Loucy (cell line): ENCODE measurements around the gene PLEK.

ENCODE experiments used
- H2AFZ ChIP-seq: fragments of 200-600 bp; sonication (generic); 2 replicates; pipeline ENCODE4 v1.6.0; 2016; ENCODE audit warnings: antibody characterized with exemption, mild to moderate bottlenecking, low read length, moderate library complexity
- H3F3A ChIP-seq: fragments of 200-600 bp; 2 replicates; pipeline ENCODE4 v1.6.0; 2016; ENCODE audit warnings: antibody characterized with exemption, low read depth, mild to moderate bottlenecking
- H3K27me3 ChIP-seq: fragments of 200-600 bp; sonication (generic); 2 replicates; pipeline ENCODE4 v1.6.1; 2014; ENCODE audit warnings: low read length, mild to moderate bottlenecking; ENCODE audit not compliant: insufficient read depth, poor library complexity, severe bottlenecking
- H3K36me3 ChIP-seq: fragments of 200-600 bp; sonication (generic); 2 replicates; pipeline ENCODE4 v1.6.1; 2016; ENCODE audit warnings: low read length; ENCODE audit not compliant: insufficient read depth
- H3K4me1 ChIP-seq: fragments of 200-600 bp; sonication (generic); 2 replicates; pipeline ENCODE4 v1.5.1; 2014; ENCODE audit warnings: low read length, mild to moderate bottlenecking; ENCODE audit not compliant: insufficient read depth, poor library complexity, severe bottlenecking
- H3K4me2 ChIP-seq: fragments of 200-600 bp; sonication (generic); 2 replicates; pipeline ENCODE4 v1.6.0; 2014; ENCODE audit warnings: antibody characterized with exemption, low read length, low read depth, mild to moderate bottlenecking; ENCODE audit not compliant: poor library complexity, severe bottlenecking
- H3K4me3 ChIP-seq: fragments of 200-600 bp; sonication (generic); 2 replicates; pipeline ENCODE4 v1.5.1; 2014; ENCODE audit warnings: low read length, mild to moderate bottlenecking, mixed read lengths; ENCODE audit not compliant: poor library complexity, severe bottlenecking
- H3K79me2 ChIP-seq: fragments of 200-600 bp; sonication (generic); 2 replicates; pipeline ENCODE4 v1.6.1; 2014; ENCODE audit warnings: low read length; ENCODE audit not compliant: insufficient read depth
- H3K9ac ChIP-seq: fragments of 200-600 bp; sonication (generic); 2 replicates; pipeline ENCODE4 v1.6.0; 2014; ENCODE audit warnings: mild to moderate bottlenecking, low read depth, low read length, moderate library complexity; ENCODE audit not compliant: poor library complexity, severe bottlenecking
- H3K9me2 ChIP-seq: fragments of 200-600 bp; sonication (generic); replicated peaks from 2 replicates; pipeline ENCODE4 v1.6.1; 2016; ENCODE audit warnings: low read depth, low read length, mixed read lengths
- H3K9me3 ChIP-seq: fragments of 200-600 bp; sonication (generic); 2 replicates; pipeline ENCODE4 v1.6.1; 2014; ENCODE audit warnings: mild to moderate bottlenecking, antibody characterized with exemption, low read length, low read depth; ENCODE audit not compliant: insufficient read depth
- H4K20me1 ChIP-seq: fragments of 200-600 bp; sonication (generic); 2 replicates; pipeline ENCODE4 v1.6.0; 2014; ENCODE audit warnings: antibody characterized with exemption, low read length, mild to moderate bottlenecking; ENCODE audit not compliant: insufficient read depth, poor library complexity, severe bottlenecking
- CTCF ChIP-seq: fragments of 200-600 bp; sonication (generic); conservative IDR thresholded peaks from 2 replicates; pipeline ENCODE4 v1.5.1; 2014; ENCODE audit warnings: mild to moderate bottlenecking, antibody characterized with exemption, low read length
- EZH2phosphoT487 ChIP-seq: fragments of 200-600 bp; IDR thresholded peaks from 2 replicates; pipeline ENCODE4 v1.6.1; 2018; ENCODE audit warnings: antibody characterized with exemption, mild to moderate bottlenecking, moderate library complexity, borderline replicate concordance

PLEK gene

DNA sequence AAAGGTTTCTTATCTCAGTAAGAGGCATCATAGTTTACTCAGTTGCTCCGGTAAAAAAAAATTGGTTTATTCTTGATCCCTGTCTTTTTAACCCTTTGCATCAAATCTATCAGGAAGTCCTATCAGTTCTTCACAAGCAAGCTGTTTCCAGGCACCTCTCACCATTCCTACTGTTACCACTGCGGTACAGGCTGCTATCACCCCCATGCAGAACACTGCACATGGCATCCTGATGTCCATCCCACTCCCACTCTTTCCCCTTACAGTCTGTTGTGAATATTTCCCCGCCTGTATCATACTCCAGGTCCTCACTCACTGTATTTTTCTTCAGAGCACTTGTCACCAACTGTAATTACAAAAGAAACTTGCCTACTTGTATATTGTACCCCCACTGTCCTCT is 40.0 kb upstream of the PLEK start:
- TF ChIP-seq EZH2phosphoT487 (no peak), CTCF (no peak)
- no peaks in the 10 kb centered on the region for H3K79me2 ChIP-seq
- no peaks in the 10 kb centered on the region for H4K20me1 ChIP-seq
- no peaks in the 10 kb centered on the region for H3K9me2 ChIP-seq
- no peak overlapping the region for H3K4me2 ChIP-seq
- H3K9me3 ChIP-seq: no peaks in the 10 kb centered on the region
- H2AFZ ChIP-seq: no peak overlapping the region
- H3K27me3 ChIP-seq: no peaks in the 10 kb centered on the region
- H3K4me3 ChIP-seq: no peak overlapping the region
- H3K4me1 ChIP-seq: no peaks in the 10 kb centered on the region
- no peaks in the 10 kb centered on the region for H3F3A ChIP-seq
- H3K9ac ChIP-seq: no peak overlapping the region
- H3K36me3 ChIP-seq: no peaks in the 10 kb centered on the region

GRCh38 chr2:68328901-68329300 is 36.2 kb upstream of the PLEK start:
- Histone ChIP-seq H3K4me1 (no peaks in the 10 kb centered on the region), H3K79me2 (no peaks in the 10 kb centered on the region), H3K36me3 (no peaks in the 10 kb centered on the region), H3K9ac (no peak overlapping the region), H3K9me2 (no peaks in the 10 kb centered on the region), H2AFZ (no peak overlapping the region), H3K27me3 (no peaks in the 10 kb centered on the region), H3K9me3 (no peaks in the 10 kb centered on the region), H3K4me3 (no peak overlapping the region), H3K4me2 (no peak overlapping the region), H4K20me1 (no peaks in the 10 kb centered on the region), H3F3A (no peaks in the 10 kb centered on the region)
- TF ChIP-seq EZH2phosphoT487: no peak
- TF ChIP-seq CTCF: no peak

GRCh38 chr2:68330691-68331090 is 34.4 kb upstream of the PLEK start:
- no peak overlapping the region for H2AFZ ChIP-seq
- no peaks in the 10 kb centered on the region for H3K9me2 ChIP-seq
- H3K79me2 ChIP-seq: no peaks in the 10 kb centered on the region
- no peak for TF ChIP-seq EZH2phosphoT487
- TF ChIP-seq CTCF: no peak
- no peaks in the 10 kb centered on the region for H3K27me3 ChIP-seq
- no peaks in the 10 kb centered on the region for H3K36me3 ChIP-seq
- no peak overlapping the region for H3K4me3 ChIP-seq
- H3K4me2 ChIP-seq: no peak overlapping the region
- H3F3A ChIP-seq: no peaks in the 10 kb centered on the region
- no peaks in the 10 kb centered on the region for H3K4me1 ChIP-seq
- no peak overlapping the region for H3K9ac ChIP-seq
- no peaks in the 10 kb centered on the region for H3K9me3 ChIP-seq
- H4K20me1 ChIP-seq: no peaks in the 10 kb centered on the region
